Tibial artery (tissue), 4 donors: ENCODE measurements around the gene POT1.

Experiments
- DNase-seq, 2 donors: peaks; one replicate each; pipeline ENCODE4 v3.0.0-alpha.2; 2019
- H3K27ac ChIP-seq, 2 donors: fragments of 200-600 bp; sonication (generic) in 1 of 2; 1 replicate in 1 of 2; 2 replicates in 1 of 2; pipeline ENCODE4 v1.5.1; 2018 to 2019; ENCODE audit warnings: mild to moderate bottlenecking in 1 of 2
- H3K27me3 ChIP-seq, 2 donors: fragments of 200-600 bp; sonication (generic) in 1 of 2; one replicate each; pipeline versions ENCODE4 v1.5.1 to v1.6.0; 2016 to 2019
- H3K36me3 ChIP-seq, 3 donors: fragments of 200-600 bp; sonication (generic) in 2 of 3; one replicate each; pipeline ENCODE4 v1.5.1; 2016 to 2019; ENCODE audit warnings: mild to moderate bottlenecking in 2 of 3
- H3K4me1 ChIP-seq, 4 donors: fragments of 200-600 bp; sonication (generic) in 2 of 4; 1 replicate in 3 of 4; 2 replicates in 1 of 4; pipeline ENCODE4 v1.5.1; 2016 to 2019
- H3K4me3 ChIP-seq, 2 donors: fragments of 200-600 bp; sonication (generic) in 1 of 2; 1 replicate in 1 of 2; 2 replicates in 1 of 2; pipeline ENCODE4 v1.5.1; 2018 to 2019; ENCODE audit warnings: mild to moderate bottlenecking in 2 of 2
- H3K9me3 ChIP-seq, 3 donors: fragments of 200-600 bp; sonication (generic) in 1 of 3; one replicate each; pipeline ENCODE4 v1.5.1; 2016 to 2019
- CTCF ChIP-seq, 2 experiments: fragments of 200-600 bp in 1 of 2; fragments of 450-650 bp in 1 of 2; IDR thresholded peaks; one replicate each; pipeline ENCODE4 v1.5.1; 2017 to 2019; ENCODE audit warnings: antibody characterized with exemption in 2 of 2, mild to moderate bottlenecking in 1 of 2, moderate library complexity in 1 of 2
- intact Hi-C: fragments of 100-400 bp; cut with DNase I; formaldehyde crosslinking; loops from one replicate; pipeline ENCODE4 v1.15.0; 2023; ENCODE audit warnings: low total_unique reads

The POT1 gene

DNA sequence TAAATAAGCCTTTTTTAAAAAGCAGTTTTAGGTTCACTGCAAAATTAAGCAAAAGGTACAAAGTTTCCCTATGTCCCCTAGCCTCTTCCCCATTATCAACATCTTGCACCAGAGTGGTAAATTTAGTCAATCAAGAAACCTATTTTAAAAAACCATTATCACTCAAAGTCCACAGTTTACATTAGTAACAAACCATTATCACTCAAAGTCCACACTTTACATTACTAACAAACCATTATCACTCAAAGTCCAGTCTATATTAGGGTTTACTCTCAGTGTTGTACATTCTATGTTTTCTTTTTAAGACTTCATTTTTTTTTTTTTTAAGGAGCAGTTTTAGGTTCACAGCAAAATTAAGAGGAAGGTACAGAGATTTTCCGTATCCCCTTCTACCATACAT lies 89.9 kb downstream of the POT1 start:
- Histone ChIP-seq H3K4me1 (no peaks in the 10 kb centered on the region), H3K27me3 (no peaks in the 10 kb centered on the region), H3K4me3 (no peak overlapping the region), H3K36me3 (peaks cover 0 to 5% (median 3%) of the 10 kb centered on the region in 3 donors), H3K9me3 (no peaks in the 10 kb centered on the region), H3K27ac (no peak overlapping the region)
- intact Hi-C loops: no loop called here
- no peak for DNase-seq
- no peak for TF ChIP-seq CTCF (IDR thresholded peaks at IDR 0.05)

- no peak for TF ChIP-seq CTCF (IDR thresholded peaks at IDR 0.05)
- intact Hi-C loops: no loop called here
- DNase-seq: no peak
These were observed 93.5 kb downstream of the POT1 start for GRCh38 chr7:124836173-124836572.

GRCh38 chr7:124818807-124819206 lies 110.8 kb downstream of the POT1 start:
- Histone ChIP-seq H3K27me3 (no peaks in the 10 kb centered on the region), H3K9me3 (no peaks in the 10 kb centered on the region), H3K27ac (no peak overlapping the region), H3K4me3 (no peak overlapping the region), H3K4me1 (no peaks in the 10 kb centered on the region), H3K36me3 (peaks cover 6 to 26% (median 10%) of the 10 kb centered on the region in 3 donors)
- intact Hi-C loops: no loop called here
- TF ChIP-seq CTCF (IDR thresholded peaks at IDR 0.05): no peak
- DNase-seq: no peak

More at GRCh38 chr7:124836173-124836572, 93.5 kb downstream of the POT1 start:
- H3K9me3 ChIP-seq: no peaks in the 10 kb centered on the region
- no peaks in the 10 kb centered on the region for H3K27me3 ChIP-seq
- no peaks in the 10 kb centered on the region for H3K4me1 ChIP-seq
- no peak overlapping the region for H3K27ac ChIP-seq
- H3K36me3 ChIP-seq: peaks cover 0 to 19% (median 7%) of the 10 kb centered on the region in 3 donors
- H3K4me3 ChIP-seq: no peak overlapping the region

GRCh38 chr7:124813994-124814798 lies 115.4 kb downstream of the POT1 start:
- Histone ChIP-seq H3K27me3 (no peaks in the 10 kb centered on the region), H3K4me1 (no peaks in the 10 kb centered on the region), H3K27ac (no peak overlapping the region), H3K9me3 (no peaks in the 10 kb centered on the region), H3K36me3 (no peaks in the 10 kb centered on the region), H3K4me3 (no peak overlapping the region)
- no peak for DNase-seq
- no peak for TF ChIP-seq CTCF (IDR thresholded peaks at IDR 0.05)
- intact Hi-C loops: no loop called here

DNA sequence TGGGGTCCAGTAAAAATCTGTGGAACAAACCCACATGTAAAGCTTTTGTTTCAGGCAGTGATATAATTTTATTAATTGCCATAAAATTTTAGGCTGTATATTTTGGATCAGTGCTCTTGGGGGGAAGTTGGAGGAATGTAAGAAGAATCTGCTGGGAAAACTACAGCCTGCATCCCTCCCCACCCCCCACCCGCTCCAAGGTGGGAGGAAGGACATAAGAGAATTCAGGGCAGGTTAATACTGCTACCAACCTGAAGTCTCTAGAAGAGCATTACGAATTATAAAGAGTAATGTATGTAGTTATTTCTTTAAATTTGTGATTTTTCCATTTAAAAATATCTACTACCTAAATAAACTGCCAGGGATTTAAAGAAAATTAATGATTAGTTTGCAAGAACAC lies 116.9 kb downstream of the POT1 start:
- no peak for DNase-seq
- intact Hi-C loops: no loop called here
- Histone ChIP-seq H3K27ac (no peak overlapping the region), H3K4me1 (no peaks in the 10 kb centered on the region), H3K9me3 (no peaks in the 10 kb centered on the region), H3K27me3 (no peaks in the 10 kb centered on the region), H3K4me3 (no peak overlapping the region), H3K36me3 (no peaks in the 10 kb centered on the region)
- TF ChIP-seq CTCF (IDR thresholded peaks at IDR 0.05): no peak
